Activated B cell treated with CpG ODN at 0.5 μM for 24 hours (primary cell): ENCODE results near the gene PTPRK. TPM values are rescaled to one million over a fixed set of nuclear protein-coding genes. Genes with fewer than 3 reads are reported as not detected.

Experiments
- ATAC-seq: fragments of 200-7000 bp; cut with Tn5 transposase; one replicate; pipeline ENCODE4 v1.10.0; 2021; ENCODE audit warnings: low read depth, mild to moderate bottlenecking, moderate library complexity
- CTCF ChIA-PET: fragments of 350-600 bp; sonication (Branson Sonifier 250); formaldehyde crosslinking; loops from one replicate; lab custom pipeline; 2021; ENCODE audit warnings: antibody characterized with exemption; lab: Charles Lee
- POLR2A ChIA-PET: fragments of 350-600 bp; sonication (Branson Sonifier 250); formaldehyde crosslinking; loops from one replicate; lab custom pipeline; 2021; ENCODE audit warnings: antibody characterized with exemption; lab: Charles Lee
- DNase-seq: peaks from one replicate; pipeline ENCODE4 v3.0.0; 2022
- H3K27ac Mint-ChIP-seq: one replicate; pipeline ENCODE4 v1.8.0; 2020; ENCODE audit warnings: mixed read lengths
- H3K27me3 Mint-ChIP-seq: one replicate; pipeline ENCODE4 v1.8.0; 2021; ENCODE audit warnings: mixed read lengths
- H3K36me3 Mint-ChIP-seq: one replicate; pipeline ENCODE4 v1.8.0; 2021; ENCODE audit warnings: low read depth, mixed read lengths
- H3K4me1 Mint-ChIP-seq: one replicate; pipeline ENCODE4 v1.8.0; 2021; ENCODE audit warnings: mixed read lengths
- H3K4me3 Mint-ChIP-seq: one replicate; pipeline ENCODE4 v1.8.0; 2020; ENCODE audit warnings: mild to moderate bottlenecking, mixed read lengths
- H3K9me3 Mint-ChIP-seq: one replicate; pipeline ENCODE4 v1.8.0; 2020; ENCODE audit warnings: mixed read lengths
- CTCF ChIP-seq: fragments of 200-600 bp; IDR thresholded peaks from one replicate; pipeline ENCODE4 v1.8.0; 2022; ENCODE audit warnings: antibody characterized with exemption, mild to moderate bottlenecking
- intact Hi-C: fragments of 100-400 bp; cut with micrococcal nuclease; formaldehyde crosslinking; loops from one replicate; pipeline ENCODE4 v1.15.1; 2024
- total RNA-seq: library from RNA; stranded (reverse); gene quantifications from 2 replicates; pipeline ENCODE4 v1.2.3, GENCODE V29; 2022

Gene PTPRK
- total RNA-seq, 1 donor from 2014 or later, result 14.2 TPM

- TF ChIP-seq CTCF, result no peak
- ChIA-PET POLR2A (no interaction called here), CTCF (no interaction called here)
- no peak overlapping the region for H3K4me3 Mint-ChIP-seq
- H3K4me1 Mint-ChIP-seq, result no peaks in the 10 kb centered on the region
- intact Hi-C loops, result no loop called here
- H3K9me3 Mint-ChIP-seq, result no peaks in the 10 kb centered on the region
- DNase-seq, result no peak
- H3K27ac Mint-ChIP-seq, result no peak overlapping the region
- H3K36me3 Mint-ChIP-seq, result no peaks in the 10 kb centered on the region
- H3K27me3 Mint-ChIP-seq, result no peaks in the 10 kb centered on the region
- no peak for ATAC-seq
Measured at GRCh38 chr6:128504003-128504654, 16.3 kb downstream of the PTPRK start.

GRCh38 chr6:128500749-128501600, 19.4 kb downstream of the PTPRK start:
- CTCF ChIA-PET, result no interaction called here
- intact Hi-C loops, result no loop called here
- DNase-seq, result no peak
- ATAC-seq, result no peak
- no peaks in the 10 kb centered on the region for H3K4me1 Mint-ChIP-seq
- no peaks in the 10 kb centered on the region for H3K27me3 Mint-ChIP-seq
- POLR2A ChIA-PET, result no interaction called here
- no peak overlapping the region for H3K4me3 Mint-ChIP-seq
- TF ChIP-seq CTCF, result no peak
- H3K9me3 Mint-ChIP-seq, result no peaks in the 10 kb centered on the region
- H3K36me3 Mint-ChIP-seq, result no peaks in the 10 kb centered on the region
- H3K27ac Mint-ChIP-seq, result no peak overlapping the region

GRCh38 chr6:128500014-128500413, 20.4 kb downstream of the PTPRK start:
- no peak for DNase-seq
- TF ChIP-seq CTCF, result no peak
- Mint-ChIP-seq H3K27ac (no peak overlapping the region), H3K4me3 (no peak overlapping the region), H3K4me1 (no peaks in the 10 kb centered on the region), H3K27me3 (no peaks in the 10 kb centered on the region), H3K36me3 (no peaks in the 10 kb centered on the region), H3K9me3 (no peaks in the 10 kb centered on the region)
- intact Hi-C loops, result no loop called here
- ChIA-PET POLR2A (no interaction called here), CTCF (no interaction called here)
- no peak for ATAC-seq

- no peaks in the 10 kb centered on the region for H3K27me3 Mint-ChIP-seq
- H3K36me3 Mint-ChIP-seq, result no peaks in the 10 kb centered on the region
- TF ChIP-seq CTCF, result no peak
- POLR2A ChIA-PET, result no interaction called here
- no peak overlapping the region for H3K4me3 Mint-ChIP-seq
- intact Hi-C loops, result no loop called here
- CTCF ChIA-PET, result no interaction called here
- ATAC-seq (no peak), DNase-seq (no peak)
- no peak overlapping the region for H3K27ac Mint-ChIP-seq
- no peaks in the 10 kb centered on the region for H3K9me3 Mint-ChIP-seq
- H3K4me1 Mint-ChIP-seq, result no peaks in the 10 kb centered on the region
Measured at GRCh38 chr6:128499079-128499731, 21.2 kb downstream of the PTPRK start.

GRCh38 chr6:128498234-128498633, 22.2 kb downstream of the PTPRK start:
- intact Hi-C loops, result no loop called here
- H3K27ac Mint-ChIP-seq, result no peak overlapping the region
- ATAC-seq (no peak), DNase-seq (no peak)
- no peaks in the 10 kb centered on the region for H3K36me3 Mint-ChIP-seq
- H3K4me3 Mint-ChIP-seq, result no peak overlapping the region
- H3K9me3 Mint-ChIP-seq, result no peaks in the 10 kb centered on the region
- no peak for TF ChIP-seq CTCF
- POLR2A ChIA-PET, result no interaction called here
- CTCF ChIA-PET, result no interaction called here
- H3K27me3 Mint-ChIP-seq, result no peaks in the 10 kb centered on the region
- no peaks in the 10 kb centered on the region for H3K4me1 Mint-ChIP-seq
